Right hindlimb (tissue), 1 donor: ENCODE measurements around the gene CROT.

Experiments
- DNase-seq: peaks from one replicate; pipeline ENCODE4 v3.0.0-alpha.2; 2018

CROT gene

GRCh38 chr7:87344446-87344845 lies 1.0 kb upstream of the CROT start:
- no peak for DNase-seq

- no peak for DNase-seq
Measured at GRCh38 chr7:87345962-87346371, 503 bp downstream of the CROT start.

GRCh38 chr7:87347207-87347606 lies 1.7 kb downstream of the CROT start:
- no peak for DNase-seq

- no peak for DNase-seq
Measured at GRCh38 chr7:87347664-87348063, 2.2 kb downstream of the CROT start.

GRCh38 chr7:87354749-87355148 lies 9.3 kb downstream of the CROT start:
- DNase-seq = no peak

- DNase-seq = no peak
Measured at GRCh38 chr7:87356448-87356847, 11.0 kb downstream of the CROT start.

- no peak for DNase-seq
Measured at GRCh38 chr7:87359366-87359765, 13.9 kb downstream of the CROT start.

- no peak for DNase-seq
Measured at GRCh38 chr7:87361320-87361719, 15.9 kb downstream of the CROT start.

- DNase-seq = no peak
Measured at GRCh38 chr7:87363342-87363741, 17.9 kb downstream of the CROT start.

GRCh38 chr7:87364246-87364645 lies 18.8 kb downstream of the CROT start:
- no peak for DNase-seq

- no peak for DNase-seq
Measured at GRCh38 chr7:87369216-87369615, 23.8 kb downstream of the CROT start.

GRCh38 chr7:87370660-87371180 lies 25.3 kb downstream of the CROT start:
- no peak for DNase-seq

- no peak for DNase-seq
Measured at GRCh38 chr7:87375662-87376435, 30.4 kb downstream of the CROT start.

GRCh38 chr7:87380905-87381304 lies 35.4 kb downstream of the CROT start:
- no peak for DNase-seq

GRCh38 chr7:87391020-87391701 lies 45.7 kb downstream of the CROT start:
- no peak for DNase-seq

GRCh38 chr7:87395442-87396020 lies 50.1 kb downstream of the CROT start:
- DNase-seq = no peak

- no peak for DNase-seq
Measured at GRCh38 chr7:87398446-87398845, 53.0 kb downstream of the CROT start.

- DNase-seq = no peak
Measured at GRCh38 chr7:87404674-87405073, 59.2 kb downstream of the CROT start.

- DNase-seq = no peak
Measured at GRCh38 chr7:87411186-87411585, 65.7 kb downstream of the CROT start.

GRCh38 chr7:87413029-87413428 lies 67.6 kb downstream of the CROT start:
- no peak for DNase-seq

GRCh38 chr7:87413951-87414793 lies 68.7 kb downstream of the CROT start:
- no peak for DNase-seq

- DNase-seq = no peak
Measured at GRCh38 chr7:87414794-87415188, 69.3 kb downstream of the CROT start.
